Pancreas (tissue), 10 donors: ENCODE measurements around the gene EFNA5. TPM values are rescaled to one million over a fixed set of nuclear protein-coding genes. Genes with fewer than 3 reads are reported as not detected.
A peak's percentile ranks its signal among the peaks of the same experiment; 100 is the strongest.

Experiments used
- ATAC-seq, 4 donors: fragments of 200-7000 bp; cut with Tn5 transposase; one replicate each; pipeline versions ENCODE4 v1.8.0 to v1.9.1; 2020; ENCODE audit warnings: mild to moderate bottlenecking in 4 of 4, moderate library complexity in 4 of 4
- DNase-seq, 6 donors: peaks; one replicate each; pipeline ENCODE4 v3.0.0-alpha.2; 2020
- FAIRE-seq: peaks from 2 replicates; lab custom pipeline; 2012; peaks lifted over from hg19 to GRCh38; lab: Jason Lieb, UNC
- H3K27ac ChIP-seq, 4 donors: fragments of 200-600 bp; sonication (generic); 1 replicate in 3 of 4; 2 replicates in 1 of 4; pipeline versions ENCODE4 v1.5.0 to v1.8.0; 2020
- H3K27me3 ChIP-seq, 4 donors: fragments of 200-600 bp; one replicate each; pipeline ENCODE4 v1.8.0; 2021
- H3K36me3 ChIP-seq, 3 donors: fragments of 200-600 bp; sonication (generic) in 1 of 3; one replicate each; pipeline versions ENCODE4 v1.5.0 to v1.8.0; 2020 to 2021
- H3K4me1 ChIP-seq, 3 donors: fragments of 200-600 bp; one replicate each; pipeline ENCODE4 v1.8.0; 2021
- H3K4me3 ChIP-seq, 4 donors: fragments of 200-600 bp; sonication (generic) in 2 of 4; one replicate each; pipeline versions ENCODE4 v1.5.0 to v1.8.0; 2020 to 2021
- H3K9me3 ChIP-seq, 4 donors: fragments of 200-600 bp; one replicate each; pipeline ENCODE4 v1.8.0; 2021
- WGBS, 2 donors: extraction: QIAGEN DNeasy Blood & Tissue Kit; methylation state at CpG; one replicate each; pipeline ENCODE4 v1.1.7; 2013; 5-methylcytosine and 5-hydroxymethylcytosine counted together
- intact Hi-C, 3 donors: fragments of 100-400 bp; cut with DNase I; formaldehyde crosslinking; loops; one replicate each; pipeline versions ENCODE4 v1.11.1 to v1.14.2; 2022
- polyA plus RNA-seq, 2 donors: library from polyadenylated mRNA; stranded (reverse); fragments of 200-250 nt; gene quantifications; one replicate each; pipeline ENCODE4 v1.2.3, GENCODE V29; 2013
- total RNA-seq, 6 donors: library from RNA; stranded (reverse); fragmentation: NEBNext Ultra II Directional in 4 of 6; extraction: Animal tissue kit (Norgen Biotek cat#: 25700) in 4 of 6; gene quantifications; one replicate each; pipeline versions ENCODE4 v1.2.1 to v1.2.4, GENCODE V29; 2021 to 2023
- TF ChIP-seq, protein P1 (sequence below), 4 donors: fragments of 200-600 bp; sonication (generic) in 3 of 4; IDR thresholded peaks; one replicate each; pipeline versions ENCODE4 v1.5.0 to v1.8.0; 2021; ENCODE audit warnings: antibody characterized with exemption in 4 of 4
- donor health status: healthy with polysubstance abuse.
- donor health status: DM: no; HTN: no; CAD: no; lungs with moderate emphysema.
- donor health status: DM: no; HTN: no; CAD: no.
- donor health status: control.
- donor health status: control.
- donor health status: Bipolar disorder and iron deficiency.
- donor health status: DM: yes; HTN: yes; CAD: no.
- donor health status: DM: no; HTN: no; CAD: no.
- donor health status: DM: no; HTN: no; CAD: no.
- donor health status: DM: yes; HTN: yes; CAD: no.

Gene EFNA5
- total and polyA plus RNA-seq, 8 donors, result 0.23 to 3.8 (median 2.1) TPM

DNA sequence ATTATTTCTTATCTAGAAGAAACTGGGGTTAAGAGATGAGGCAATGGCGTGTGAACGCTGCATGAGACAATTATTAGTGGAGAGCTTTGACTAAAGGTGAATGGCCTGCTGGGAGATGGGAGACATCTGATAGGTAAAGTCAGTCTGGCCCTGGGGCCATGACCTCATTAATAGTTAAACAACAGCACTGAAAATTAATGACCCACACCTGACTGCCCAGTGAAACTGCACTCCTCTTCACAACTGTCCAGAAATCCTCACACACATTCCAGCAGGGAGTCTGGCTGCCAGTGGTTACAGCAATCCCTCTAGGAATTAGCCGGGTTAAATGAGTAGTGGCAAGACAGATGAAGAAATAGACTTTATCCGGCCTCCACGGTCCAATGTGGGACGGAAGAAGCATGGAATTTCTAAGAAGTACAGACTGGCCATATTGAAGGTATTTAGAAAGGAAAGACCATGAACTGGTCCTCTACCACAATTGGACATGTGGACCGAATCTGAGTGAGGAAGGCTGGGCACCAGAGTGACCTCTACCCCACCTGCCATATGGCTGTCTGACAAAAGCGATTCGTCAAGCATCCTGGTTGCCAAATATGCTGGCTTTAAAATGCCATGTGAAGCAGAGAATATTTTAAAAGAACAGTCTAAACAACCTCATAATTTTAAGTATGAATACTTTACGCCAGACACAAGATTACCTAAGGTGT lies 138.4 kb downstream of the EFNA5 start:
- TF ChIP-seq, protein P1, sequence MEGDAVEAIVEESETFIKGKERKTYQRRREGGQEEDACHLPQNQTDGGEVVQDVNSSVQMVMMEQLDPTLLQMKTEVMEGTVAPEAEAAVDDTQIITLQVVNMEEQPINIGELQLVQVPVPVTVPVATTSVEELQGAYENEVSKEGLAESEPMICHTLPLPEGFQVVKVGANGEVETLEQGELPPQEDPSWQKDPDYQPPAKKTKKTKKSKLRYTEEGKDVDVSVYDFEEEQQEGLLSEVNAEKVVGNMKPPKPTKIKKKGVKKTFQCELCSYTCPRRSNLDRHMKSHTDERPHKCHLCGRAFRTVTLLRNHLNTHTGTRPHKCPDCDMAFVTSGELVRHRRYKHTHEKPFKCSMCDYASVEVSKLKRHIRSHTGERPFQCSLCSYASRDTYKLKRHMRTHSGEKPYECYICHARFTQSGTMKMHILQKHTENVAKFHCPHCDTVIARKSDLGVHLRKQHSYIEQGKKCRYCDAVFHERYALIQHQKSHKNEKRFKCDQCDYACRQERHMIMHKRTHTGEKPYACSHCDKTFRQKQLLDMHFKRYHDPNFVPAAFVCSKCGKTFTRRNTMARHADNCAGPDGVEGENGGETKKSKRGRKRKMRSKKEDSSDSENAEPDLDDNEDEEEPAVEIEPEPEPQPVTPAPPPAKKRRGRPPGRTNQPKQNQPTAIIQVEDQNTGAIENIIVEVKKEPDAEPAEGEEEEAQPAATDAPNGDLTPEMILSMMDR (IDR thresholded peaks at IDR 0.05), result no peak
- Histone ChIP-seq H3K9me3 (no peaks in the 10 kb centered on the region), H3K27me3 (no peaks in the 10 kb centered on the region), H3K4me1 (no peaks in the 10 kb centered on the region), H3K36me3 (no peaks in the 10 kb centered on the region), H3K27ac (no peak overlapping the region), H3K4me3 (no peak overlapping the region)
- 77 to 79% methylated on average over 10 of the region's 10 CpGs for WGBS, 2 donors
- ATAC-seq (peak in 2 of 4 donors; percentile 14 to 34), FAIRE-seq (no peak), DNase-seq (no peak)
- intact Hi-C loops, result no loop called here

DNA sequence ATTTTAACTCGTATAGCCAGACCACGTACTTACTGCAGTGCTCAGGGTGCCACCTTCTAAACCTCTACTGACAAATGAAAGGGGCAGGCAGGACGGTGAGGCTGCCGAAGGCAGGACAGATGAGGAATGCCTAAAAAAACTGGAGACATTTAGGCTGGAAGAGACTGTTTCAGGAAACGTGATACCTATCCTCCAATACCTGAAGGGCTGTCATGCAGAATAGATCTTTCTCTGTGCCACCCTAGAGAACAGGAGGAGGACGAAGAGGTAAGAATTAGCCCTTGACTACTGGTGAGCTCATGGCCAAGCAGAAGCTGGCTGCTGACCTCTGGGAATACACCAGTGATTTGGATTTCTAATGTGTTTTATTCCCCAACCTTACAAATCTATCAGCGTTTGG lies 139.4 kb downstream of the EFNA5 start:
- Histone ChIP-seq H3K9me3 (no peaks in the 10 kb centered on the region), H3K4me3 (no peak overlapping the region), H3K27ac (no peak overlapping the region), H3K36me3 (no peaks in the 10 kb centered on the region), H3K27me3 (no peaks in the 10 kb centered on the region), H3K4me1 (peaks cover 0 to under 1% (median 0%) of the 10 kb centered on the region in 3 donors)
- ATAC-seq (no peak), DNase-seq (no peak), FAIRE-seq (no peak)
- TF ChIP-seq, protein P1 (IDR thresholded peaks at IDR 0.05), result no peak
- intact Hi-C loops, result no loop called here
- 75 to 84% methylated on average over 7 of the region's 7 CpGs for WGBS, 2 donors

DNA sequence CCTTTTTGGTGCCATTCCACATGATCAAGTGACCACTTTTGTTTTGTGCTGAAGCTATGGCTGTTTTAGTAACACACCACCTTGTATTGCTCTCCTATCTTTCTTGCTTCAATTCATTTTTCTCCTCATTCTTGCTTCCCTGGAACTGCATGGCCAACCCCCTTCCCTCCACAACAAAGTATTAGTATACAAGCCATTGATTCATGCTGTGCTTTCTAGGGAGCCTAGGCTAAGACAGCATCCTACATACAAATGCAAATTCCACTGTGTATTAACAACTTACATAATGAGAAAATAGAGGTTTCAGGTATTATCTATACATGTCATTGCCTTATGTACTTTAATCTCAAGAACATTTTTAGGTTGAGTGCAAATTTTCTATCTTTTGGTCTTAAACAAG lies 141.1 kb downstream of the EFNA5 start:
- TF ChIP-seq, protein P1 (IDR thresholded peaks at IDR 0.05), result no peak
- ATAC-seq, result no peak

DNA sequence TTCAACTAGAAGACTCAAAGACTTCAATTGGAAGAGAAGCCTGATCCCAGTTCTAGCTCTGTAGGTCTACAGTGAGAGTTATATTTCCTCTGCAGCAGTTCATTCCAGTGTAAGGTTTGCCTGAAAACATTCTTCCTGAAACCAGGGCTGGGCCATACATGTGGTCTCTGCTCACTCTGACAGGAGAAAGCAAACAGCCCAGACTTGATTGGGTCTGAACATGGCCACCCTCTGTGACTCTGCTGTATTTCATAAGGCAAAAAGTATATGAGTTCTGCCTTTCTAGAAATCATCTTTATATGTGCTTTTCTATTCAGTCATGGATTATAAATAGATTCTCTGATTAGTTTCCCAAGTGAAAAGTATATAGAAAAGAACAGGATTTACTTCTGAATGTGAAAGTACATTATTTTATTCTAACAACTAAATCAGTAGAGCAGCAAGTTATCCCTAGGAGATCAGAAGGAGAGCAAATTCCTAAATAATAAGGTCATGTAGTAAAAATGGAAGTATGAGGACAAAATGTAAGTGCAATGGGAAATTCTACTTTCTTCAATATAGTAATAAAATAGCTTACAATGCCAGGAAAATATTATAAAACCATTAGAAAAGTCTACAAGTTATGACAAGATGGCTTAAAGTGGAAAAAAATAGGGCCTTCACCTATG lies 144.3 kb downstream of the EFNA5 start:
- FAIRE-seq, result no peak
- Histone ChIP-seq H3K27ac (no peak overlapping the region), H3K27me3 (no peaks in the 10 kb centered on the region), H3K9me3 (no peaks in the 10 kb centered on the region), H3K4me1 (peaks cover 0 to 8% (median 0%) of the 10 kb centered on the region in 3 donors), H3K36me3 (no peaks in the 10 kb centered on the region), H3K4me3 (no peak overlapping the region)
- intact Hi-C loops, result no loop called here
- peak in 3 of 4 donors; percentile 39 to 47 (median 39) for ATAC-seq
- TF ChIP-seq, protein P1 (IDR thresholded peaks at IDR 0.05), result no peak
- DNase-seq, result no peak

More for the DNA sequence above, 141.1 kb downstream of the EFNA5 start:
- Histone ChIP-seq H3K36me3 (no peaks in the 10 kb centered on the region), H3K4me3 (no peak overlapping the region), H3K27me3 (no peaks in the 10 kb centered on the region), H3K4me1 (peaks cover 0 to 8% (median 0%) of the 10 kb centered on the region in 3 donors), H3K9me3 (no peaks in the 10 kb centered on the region), H3K27ac (no peak overlapping the region)
- intact Hi-C loops, result no loop called here
- DNase-seq, result no peak
- FAIRE-seq, result no peak

DNA sequence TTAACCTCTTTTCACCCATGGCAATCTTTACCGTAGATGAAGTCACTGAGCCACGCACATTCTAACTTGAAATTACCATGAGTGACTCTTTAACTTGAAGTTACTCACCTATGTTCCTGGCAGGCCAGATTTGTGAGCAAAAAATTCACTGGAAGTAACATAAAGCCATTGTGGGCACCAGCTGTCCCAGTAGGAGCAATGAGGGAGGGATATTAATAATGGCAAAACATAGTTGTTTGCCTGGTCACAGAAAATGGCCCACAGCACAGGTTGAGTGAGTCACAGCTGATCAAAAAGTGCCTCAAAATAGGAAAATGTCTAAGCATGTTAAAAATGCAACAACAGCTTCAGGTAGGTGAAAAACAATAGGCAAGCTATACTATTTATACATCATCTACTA lies 146.6 kb downstream of the EFNA5 start:
- TF ChIP-seq, protein P1 (IDR thresholded peaks at IDR 0.05), result no peak
- no peaks in the 10 kb centered on the region for H3K27me3 ChIP-seq
- no peak overlapping the region for H3K27ac ChIP-seq
- peaks cover 0 to 8% (median 0%) of the 10 kb centered on the region in 3 donors for H3K4me1 ChIP-seq
- no peaks in the 10 kb centered on the region for H3K36me3 ChIP-seq
- no peaks in the 10 kb centered on the region for H3K9me3 ChIP-seq
- WGBS, 2 donors, result 91 to 93% methylated on average over 2 of the region's 2 CpGs
- ATAC-seq (no peak), FAIRE-seq (no peak), DNase-seq (no peak)
- H3K4me3 ChIP-seq, result no peak overlapping the region
- intact Hi-C loops, result no loop called here
